GM19035 (cell line): ENCODE results near the gene ANK3.
"Not testable (repeated sequence)": the region's sequence is repeated elsewhere in the genome, so short reads cannot be mapped to it uniquely, and the experiment has no call there.

ENCODE experiments used
- ATAC-seq: cut with Tn5 transposase; IDR thresholded peaks from one replicate; pipeline ENCODE4 v1.9.1; 2021; ENCODE audit not compliant: unreplicated experiment

ANK3 gene

DNA sequence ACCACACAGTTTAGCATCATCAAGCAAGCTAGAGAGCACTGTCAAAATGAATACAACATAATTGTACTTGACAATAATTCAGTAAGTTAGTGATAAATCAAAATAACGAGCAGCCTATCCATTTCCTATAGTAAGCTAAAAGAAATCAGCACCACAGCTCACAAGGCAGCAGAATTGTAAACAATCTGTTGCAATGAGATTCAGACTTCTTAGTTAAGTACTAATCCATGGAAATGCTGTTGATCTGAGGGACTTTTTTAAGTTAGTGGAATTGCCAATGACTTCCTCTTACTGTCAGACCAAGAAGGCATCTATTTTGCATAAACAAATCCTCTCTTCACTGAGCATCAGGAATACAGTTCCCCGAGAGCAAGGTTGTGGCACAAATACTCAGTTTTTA, 346.8 kb downstream of the ANK3 start:
- ATAC-seq = no peak

DNA sequence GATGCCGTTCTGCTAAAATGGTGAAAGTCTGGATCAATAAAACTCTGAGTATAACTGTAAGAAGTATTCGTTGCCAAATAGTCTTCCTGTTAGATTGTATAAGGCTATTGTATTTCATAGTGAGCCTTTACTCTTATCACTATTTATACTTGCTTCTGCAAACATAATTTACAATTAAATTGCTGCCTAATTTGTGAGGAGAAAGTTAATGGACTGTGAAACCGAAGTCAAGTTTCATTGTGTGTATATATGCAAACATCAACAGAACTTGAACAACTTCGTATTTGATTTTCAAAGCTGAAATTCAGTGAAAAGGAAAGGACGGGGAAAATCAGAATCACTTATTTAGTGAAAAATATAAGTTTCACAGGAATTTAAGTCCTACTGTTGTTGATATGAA, 347.4 kb downstream of the ANK3 start:
- no peak for ATAC-seq

DNA sequence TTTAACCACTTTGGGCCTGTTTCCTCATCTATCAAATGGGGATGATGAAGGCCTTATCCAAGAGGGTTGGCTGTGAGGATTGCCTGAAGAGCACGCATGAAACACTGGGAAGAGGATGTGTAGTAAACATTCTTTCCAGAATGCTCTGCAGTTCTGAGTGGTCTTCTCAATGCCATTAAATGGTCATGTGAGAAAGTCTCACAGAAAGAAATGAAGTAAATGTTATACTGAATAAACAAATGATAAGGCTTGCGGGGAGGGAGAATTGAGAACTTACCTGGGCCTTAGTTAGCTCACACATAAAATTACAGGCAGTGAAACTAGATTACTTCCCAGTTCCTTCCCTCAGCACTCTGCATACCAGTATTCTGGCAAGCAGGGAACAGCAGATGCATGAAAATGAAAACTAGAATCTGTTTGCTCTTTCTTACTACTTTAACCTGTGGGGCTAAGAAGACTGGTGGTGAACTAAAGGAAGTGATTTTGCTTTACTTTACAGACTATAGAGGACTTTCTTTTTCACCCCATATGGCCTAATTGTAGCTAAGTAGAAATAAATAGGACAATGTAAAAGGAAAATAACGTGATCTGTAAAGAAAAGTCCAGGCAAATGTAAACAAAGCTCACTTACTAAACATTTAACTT, 348.1 kb downstream of the ANK3 start:
- ATAC-seq = no peak

DNA sequence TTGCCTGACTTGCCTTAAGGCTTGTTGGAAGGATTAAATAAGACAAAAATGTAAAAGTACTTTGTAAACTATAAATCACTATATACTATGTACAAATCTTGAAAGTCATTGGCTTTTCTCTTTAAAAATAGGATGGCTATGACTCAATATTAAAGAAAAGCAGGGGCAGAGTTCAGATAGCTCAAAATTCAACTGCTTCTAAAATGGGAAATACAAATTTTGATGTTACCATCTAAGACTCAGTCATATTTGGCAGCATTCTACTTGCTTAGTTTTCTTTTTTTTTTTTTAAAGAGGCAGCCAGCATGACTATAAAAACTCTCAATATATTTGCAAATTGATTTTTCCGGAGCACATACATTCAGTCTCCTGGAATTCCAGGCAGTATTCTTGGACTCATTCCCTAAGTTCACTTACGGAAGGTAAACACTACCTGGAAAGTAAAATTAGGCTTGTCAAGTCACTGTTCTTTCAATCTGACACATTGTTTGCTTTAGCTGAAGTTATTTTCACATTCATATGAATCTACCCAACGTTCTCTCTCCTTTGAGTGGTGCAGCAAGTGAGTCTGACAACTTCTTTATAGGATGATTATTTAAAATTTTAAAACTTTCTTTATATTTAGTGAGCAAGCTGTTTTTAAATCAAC, 349.5 kb downstream of the ANK3 start:
- no peak for ATAC-seq

DNA sequence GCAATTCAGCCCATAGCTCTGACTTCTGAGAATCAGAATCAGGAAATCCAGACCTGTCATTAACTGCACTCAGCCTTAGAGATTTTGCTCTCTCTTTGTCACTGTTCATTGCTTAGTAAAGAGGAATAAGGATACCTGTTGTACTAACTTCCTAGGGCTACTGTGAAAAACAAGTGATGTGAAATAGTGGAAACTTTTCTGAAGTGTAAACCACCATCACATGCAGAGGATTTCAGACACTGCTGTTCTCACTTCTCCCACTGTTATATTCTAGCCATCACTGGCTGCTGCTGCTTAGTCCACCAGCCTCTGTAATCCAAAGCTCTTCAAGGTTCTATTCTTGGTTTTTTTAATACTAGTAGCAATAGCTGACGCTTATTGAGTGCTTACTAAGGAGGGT, 353.7 kb downstream of the ANK3 start:
- ATAC-seq = no peak

DNA sequence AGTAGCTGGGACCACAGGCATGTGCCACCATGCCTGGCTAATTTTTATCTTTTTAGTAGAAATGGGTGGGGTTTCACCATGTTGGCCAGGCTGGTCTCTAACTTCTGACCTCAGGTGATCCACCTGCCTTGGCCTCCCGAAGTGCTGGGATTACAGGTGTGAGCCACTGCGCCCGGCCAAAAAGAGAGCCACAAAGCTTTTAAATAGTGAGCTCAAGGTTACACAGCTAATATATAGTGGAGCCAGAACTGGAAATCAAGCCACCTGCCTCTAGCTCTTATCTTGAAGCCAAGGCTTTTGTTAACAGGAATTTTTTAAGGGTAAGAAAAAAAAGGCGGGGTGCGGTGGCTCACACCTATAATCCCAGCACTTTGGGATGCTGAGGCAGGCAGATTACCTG, 354.3 kb downstream of the ANK3 start:
- ATAC-seq = not testable (repeated sequence)

DNA sequence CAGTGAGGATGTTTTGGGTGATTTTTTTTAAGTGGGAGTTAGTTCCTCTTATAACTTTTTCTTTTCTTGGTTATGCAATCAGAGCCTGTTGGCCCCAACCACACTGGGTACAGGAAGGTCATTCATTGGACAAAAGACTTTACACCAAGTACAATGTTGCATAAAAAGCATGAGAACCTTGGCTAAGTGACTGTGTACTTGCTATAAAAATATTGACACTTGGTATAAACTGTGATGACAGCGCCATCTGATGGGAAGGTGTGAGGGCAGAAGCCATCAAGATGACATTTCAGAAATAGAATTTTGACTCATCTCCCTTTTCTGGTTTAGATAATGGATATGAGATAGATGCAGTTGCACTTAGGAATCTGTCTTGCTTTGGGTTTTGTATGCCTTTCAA, 357.0 kb downstream of the ANK3 start:
- ATAC-seq = no peak

DNA sequence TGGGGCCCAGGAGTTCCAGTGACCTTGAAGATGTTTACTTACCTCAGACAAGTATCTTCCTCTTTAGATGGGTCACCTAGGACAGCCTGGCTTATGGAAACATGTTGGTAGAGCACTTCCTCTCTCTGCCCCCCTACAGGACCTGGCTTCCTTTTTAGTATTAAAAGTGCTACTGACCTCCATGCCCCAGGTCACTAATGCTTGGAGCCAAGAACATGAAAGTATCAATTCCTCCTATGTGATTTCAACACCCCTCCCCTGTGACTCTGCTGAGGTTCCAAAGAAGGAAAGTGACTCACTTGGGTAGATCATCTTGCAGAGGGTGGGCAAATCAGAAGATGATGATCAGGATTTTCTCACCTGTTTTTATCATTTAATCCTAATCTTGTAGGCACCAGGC, 358.0 kb downstream of the ANK3 start:
- ATAC-seq = no peak

DNA sequence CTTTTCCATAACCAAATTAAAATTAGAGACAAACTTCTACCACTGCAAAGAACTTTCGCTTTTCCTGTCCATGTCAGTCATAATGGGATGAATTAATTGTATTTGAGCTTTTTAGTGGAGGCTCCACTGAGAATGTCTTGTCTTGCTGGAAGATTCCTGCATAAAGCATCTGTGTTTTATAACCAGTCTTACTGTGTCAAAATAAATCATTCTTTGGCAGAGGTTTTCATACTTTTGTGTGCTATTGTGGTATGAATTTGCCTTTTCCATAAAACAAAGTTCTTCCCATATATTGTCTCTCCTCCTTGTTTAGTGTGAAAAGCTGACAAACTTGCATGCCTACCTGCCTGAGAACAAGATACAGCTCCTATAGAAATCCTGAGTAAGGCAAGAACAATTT, 358.5 kb downstream of the ANK3 start:
- ATAC-seq = no peak

DNA sequence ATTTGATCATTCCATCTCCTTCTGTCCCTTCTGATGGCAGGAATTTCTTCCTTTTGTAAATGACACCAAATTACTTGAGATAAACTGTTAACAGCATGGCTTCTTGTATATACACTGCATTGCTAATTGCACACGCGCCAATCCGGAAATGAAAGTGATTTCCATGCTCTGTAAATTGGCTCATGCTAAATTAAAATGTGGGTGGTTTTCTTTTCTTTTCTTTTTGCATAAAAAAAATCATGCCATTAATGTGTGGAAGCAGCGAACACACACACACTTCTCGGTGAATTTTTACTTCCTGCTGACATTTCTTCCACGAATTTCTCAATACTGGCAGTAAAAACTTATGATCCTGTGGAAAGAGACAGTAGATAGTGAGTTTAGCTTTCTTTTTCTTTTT, 360.2 kb downstream of the ANK3 start:
- no peak for ATAC-seq

DNA sequence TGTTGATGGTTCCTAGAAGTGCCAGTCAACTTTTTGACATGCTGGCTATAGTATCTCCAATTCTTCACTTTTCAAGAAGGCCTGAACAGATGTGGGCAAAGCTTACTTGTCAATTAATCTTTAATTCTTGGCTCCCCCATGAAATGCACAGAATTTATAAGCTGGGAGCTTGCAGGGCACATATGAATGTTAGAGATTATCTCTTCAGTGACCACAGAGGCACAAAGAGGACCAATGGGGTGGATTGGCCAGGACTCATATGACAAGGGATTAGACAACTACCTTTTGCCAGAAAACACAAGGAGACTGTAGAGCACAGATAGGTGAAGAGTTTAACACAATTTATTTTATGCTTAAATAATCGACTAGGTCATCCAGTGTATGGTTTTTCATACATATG, 361.6 kb downstream of the ANK3 start:
- ATAC-seq = no peak

DNA sequence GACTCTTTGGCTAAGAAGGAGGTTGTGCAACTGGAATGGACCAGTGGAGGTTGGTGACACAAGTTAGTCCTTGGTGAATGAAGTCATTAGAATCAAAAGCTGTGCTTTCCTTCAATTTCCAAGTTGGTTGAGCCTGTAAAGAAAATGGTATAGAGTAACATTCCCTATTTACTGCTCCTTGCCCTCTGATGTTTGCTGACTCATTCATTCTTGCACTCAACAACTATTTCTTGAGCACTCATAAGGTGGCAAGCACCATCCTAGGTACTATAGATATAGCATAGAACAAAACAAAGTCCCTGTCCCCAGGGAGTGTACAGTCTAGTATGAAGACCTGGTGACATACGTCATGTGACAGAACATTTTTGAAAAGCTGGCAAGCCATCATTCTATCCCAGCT, 364.4 kb downstream of the ANK3 start:
- no peak for ATAC-seq

DNA sequence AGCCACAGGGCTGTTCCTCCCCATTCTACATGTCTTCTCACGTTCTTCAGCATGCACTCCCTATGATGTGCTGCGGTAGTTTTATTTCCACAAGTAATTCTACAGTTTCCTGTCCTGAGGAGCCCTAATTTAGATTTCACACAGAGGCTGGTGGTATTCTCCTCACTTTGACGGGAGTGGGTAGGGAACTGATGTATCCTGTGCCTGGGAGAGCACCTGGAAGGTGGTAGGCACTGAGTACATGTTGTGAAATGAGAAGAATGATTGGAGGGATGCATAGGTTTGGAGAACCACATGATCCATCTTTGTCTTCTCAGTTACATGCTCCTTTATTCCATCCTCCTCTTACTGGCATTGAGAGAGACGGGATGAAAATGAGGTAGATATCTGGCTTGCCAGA, 365.2 kb downstream of the ANK3 start:
- no peak for ATAC-seq

DNA sequence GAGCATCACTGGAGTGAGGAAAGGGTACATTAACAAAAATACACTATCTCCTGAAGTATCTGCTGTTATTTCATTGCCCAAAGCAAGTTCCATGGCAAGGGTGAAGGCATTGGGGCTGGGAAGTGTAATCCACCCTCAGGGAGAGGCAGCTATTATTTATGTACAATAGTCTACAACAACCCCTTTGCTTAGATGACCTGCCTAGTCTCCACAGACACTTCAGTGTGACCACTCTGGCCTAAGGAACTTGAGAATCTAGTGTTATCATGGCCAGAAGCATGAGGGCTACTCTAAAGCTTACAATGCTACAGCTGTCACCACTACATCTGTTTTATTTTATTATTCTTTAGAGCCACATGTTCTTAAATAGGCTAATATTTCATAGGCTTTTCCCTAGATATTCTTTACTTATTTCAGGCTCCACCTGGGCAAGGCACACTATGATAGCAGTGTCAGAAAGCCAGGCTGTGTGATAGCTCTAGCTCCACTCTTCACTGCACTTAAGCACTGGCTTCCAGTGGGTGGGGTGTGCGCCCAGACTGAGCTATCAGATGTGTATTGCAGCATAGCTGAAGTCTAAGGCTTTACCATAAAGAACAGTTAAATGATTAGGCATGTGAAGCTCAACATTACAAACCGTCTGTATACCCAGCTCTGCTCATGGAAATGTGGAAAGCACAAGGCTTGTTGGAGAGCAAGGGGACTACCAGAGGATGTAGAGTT, 366.4 kb downstream of the ANK3 start:
- no peak for ATAC-seq

DNA sequence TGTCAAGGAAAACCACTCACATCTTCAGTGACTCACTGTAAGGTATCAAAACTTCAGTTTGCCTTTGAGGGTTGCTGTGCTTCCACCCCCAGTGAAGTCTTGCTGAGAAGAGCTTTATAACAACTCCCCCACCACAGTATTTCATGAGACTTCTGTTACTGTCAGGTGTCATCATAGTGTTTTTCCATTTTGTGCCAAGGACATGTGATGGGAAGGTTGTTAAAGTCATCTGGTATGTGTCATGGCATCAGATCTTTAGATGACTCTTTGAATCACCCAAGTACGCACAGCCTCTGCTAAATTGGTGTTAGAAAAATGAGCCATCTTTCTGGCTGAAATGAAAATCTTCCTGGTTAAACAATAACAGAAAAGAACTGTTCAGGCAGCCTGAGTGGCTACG, 368.3 kb downstream of the ANK3 start:
- ATAC-seq = no peak

DNA sequence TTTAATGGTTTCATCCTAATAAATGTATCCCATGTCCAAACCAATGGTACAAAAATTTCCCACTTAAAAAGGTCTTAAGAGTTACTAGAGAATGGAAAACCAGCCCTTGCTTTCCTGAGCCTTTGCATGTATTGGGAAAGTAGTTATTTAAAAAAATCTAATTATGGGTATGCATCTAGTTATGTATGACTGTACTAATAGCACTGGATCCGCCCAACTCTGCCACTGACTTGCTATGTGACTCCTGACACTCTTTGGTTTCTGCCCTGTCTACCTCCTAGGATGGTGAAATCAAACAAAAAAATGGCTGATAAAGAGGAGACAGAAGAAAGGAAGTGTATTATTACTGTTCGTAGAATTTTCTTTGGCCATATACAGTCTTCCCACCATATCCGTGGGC, 372.9 kb downstream of the ANK3 start:
- ATAC-seq = no peak

DNA sequence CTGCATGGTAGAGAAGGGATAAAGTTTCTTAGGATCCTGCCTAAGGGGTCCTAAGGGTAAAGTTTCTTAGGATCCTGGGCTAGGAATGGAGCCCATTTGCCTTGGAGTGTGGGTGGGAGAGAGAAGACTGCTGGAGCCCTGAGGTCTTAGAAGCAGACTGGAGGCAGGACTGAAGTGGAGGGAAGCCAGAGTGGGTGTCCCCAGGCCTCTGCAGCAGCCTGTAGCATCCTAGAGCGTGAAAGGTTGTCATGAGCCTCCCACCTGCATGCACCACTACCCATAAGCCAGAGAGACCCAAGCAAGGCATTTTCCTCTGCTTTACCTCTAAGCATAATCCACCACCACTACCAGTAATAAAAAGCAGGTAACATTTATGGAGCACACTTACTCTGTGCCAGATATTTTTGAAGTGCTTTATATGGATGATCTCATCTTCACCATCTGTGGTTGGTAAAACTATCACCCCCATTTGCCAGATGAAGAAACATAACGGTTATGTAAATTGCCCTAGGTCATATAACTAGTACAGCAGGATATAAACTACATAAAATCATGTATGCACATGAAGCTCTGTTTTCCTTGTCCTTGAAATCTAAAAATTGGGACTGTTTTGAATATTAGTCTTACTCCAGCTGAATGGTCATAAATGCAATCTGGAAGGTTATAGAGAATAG, 379.8 kb downstream of the ANK3 start:
- ATAC-seq = no peak

DNA sequence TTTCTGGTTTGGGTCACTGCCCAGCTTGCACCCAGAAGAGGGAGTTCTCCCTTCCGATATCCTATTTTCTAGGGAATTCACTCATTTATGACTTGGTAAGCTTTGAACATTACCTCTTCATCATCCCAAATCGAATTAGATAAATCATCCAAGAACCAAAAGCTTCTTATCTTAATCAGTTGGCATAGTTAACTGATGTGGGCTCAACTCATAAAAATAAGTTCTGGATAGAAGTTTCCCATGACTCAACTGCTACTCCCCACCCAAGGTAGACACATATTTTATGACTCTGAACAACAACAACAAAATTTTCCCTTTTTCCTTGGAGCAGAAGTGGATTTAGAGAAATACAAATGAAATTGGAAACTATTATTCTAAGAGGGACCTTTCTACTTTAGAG, 380.4 kb downstream of the ANK3 start:
- no peak for ATAC-seq

DNA sequence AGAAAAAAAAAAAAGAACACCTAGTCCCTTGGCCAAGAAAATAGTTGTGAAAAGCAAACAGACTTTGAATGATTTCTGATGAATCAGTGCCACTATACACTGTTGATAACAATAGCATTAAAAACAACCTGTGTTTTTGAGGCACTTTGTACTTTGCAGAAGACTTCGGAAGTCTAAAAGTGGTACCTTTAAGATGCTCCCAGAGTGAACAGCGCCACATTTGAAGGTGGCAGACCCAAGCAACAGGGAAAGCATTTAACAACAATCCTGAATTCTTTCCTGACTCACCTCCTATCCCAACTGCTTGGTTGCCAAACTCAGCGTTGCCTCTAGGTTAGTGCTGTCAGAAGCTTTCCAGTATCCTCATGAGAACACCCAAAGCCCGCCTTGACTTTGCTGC, 380.9 kb downstream of the ANK3 start:
- ATAC-seq = no peak

DNA sequence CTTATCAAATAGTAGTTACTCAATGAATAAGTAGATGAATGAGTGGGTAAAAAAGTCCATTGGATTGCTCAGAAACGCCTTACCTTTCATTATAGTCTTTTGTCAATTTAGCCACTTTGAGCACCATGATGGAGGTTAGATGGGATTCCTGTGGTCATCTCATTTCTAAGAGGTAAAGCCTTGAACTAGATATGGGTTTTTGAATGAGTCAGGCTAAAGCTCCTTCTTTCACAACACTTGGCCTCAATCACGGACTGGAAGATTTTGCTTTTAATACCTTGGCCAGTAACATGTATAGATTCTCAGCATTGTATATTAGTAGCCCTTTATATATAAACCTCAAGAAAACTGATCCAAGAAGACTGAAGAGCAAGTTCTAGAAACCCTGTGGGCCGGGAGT, 383.6 kb downstream of the ANK3 start:
- no peak for ATAC-seq

DNA sequence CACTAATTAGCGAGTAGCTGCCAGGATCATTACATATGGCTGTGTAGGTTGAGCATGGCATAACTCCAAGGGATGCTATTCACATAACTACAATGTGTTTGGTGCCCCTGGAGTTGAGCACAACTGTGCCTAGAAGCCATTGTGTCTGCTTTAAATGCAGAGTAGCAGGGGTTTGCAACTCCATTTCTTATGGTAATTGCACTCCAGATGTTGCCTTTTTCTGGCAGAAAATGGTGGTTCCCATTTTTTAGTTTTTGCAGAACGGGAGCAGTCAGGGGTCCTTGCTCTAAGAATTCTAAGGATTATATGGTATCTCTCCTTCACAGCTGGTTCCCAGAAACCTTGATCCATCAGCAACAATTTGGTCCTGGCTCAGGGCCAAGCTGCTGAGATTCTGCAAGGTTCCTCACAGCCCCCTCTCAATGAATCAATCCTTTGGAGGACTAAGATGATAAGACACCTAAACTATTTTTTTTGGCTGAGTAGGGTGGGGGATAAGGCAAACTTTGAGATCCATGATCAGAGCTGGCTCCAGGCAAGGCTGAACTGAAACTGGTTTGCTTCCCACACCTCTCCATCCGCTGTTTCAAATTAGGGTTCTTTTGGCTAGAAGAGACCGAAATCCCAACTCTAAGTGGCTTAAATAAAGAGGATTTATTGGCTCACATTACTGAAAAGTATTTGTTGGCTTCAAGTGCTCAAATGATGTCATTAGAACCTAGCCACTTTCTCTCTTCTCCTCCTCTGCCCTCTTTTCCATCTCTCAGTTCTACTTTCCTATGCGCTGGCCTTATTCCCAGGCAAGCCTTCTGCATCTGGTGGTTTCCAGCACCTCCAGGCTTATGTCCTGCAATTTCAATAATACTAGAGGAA, 385.8 kb downstream of the ANK3 start:
- no peak for ATAC-seq
